HFFc6 (cell line): ENCODE measurements around the gene RHBDD1. TPM values are rescaled to one million over a fixed set of nuclear protein-coding genes. Genes with fewer than 3 reads are reported as not detected.

Source experiments
- DNase-seq: peaks from one replicate; pipeline ENCODE4 v3.0.0-alpha.2; 2018
- H3K27ac Mint-ChIP-seq: 2 replicates; pipeline ENCODE4 v1.8.0; 2020; ENCODE audit warnings: mild to moderate bottlenecking, mixed read lengths
- H3K27me3 Mint-ChIP-seq: 2 replicates; pipeline ENCODE4 v1.8.0; 2021; ENCODE audit warnings: mild to moderate bottlenecking, moderate library complexity, mixed read lengths; ENCODE audit not compliant: insufficient read depth
- H3K36me3 Mint-ChIP-seq: 2 replicates; pipeline ENCODE4 v1.8.0; 2021; ENCODE audit warnings: low read depth, mixed read lengths
- H3K4me1 Mint-ChIP-seq: 2 replicates; pipeline ENCODE4 v1.8.0; 2020; ENCODE audit warnings: low read depth, mixed read lengths
- H3K4me3 Mint-ChIP-seq: 2 replicates; pipeline ENCODE4 v1.8.0; 2020; ENCODE audit warnings: mild to moderate bottlenecking, moderate library complexity, mixed read lengths
- H3K9me3 Mint-ChIP-seq: 2 replicates; pipeline ENCODE4 v1.8.0; 2020; ENCODE audit warnings: mild to moderate bottlenecking, mixed read lengths
- CTCF ChIP-seq: fragments of 200-600 bp; sonication (generic); IDR thresholded peaks from 2 replicates; pipeline ENCODE4 v1.5.0; 2021; ENCODE audit warnings: antibody characterized with exemption, mild to moderate bottlenecking
- total RNA-seq, 6 experiments: library from RNA; stranded (reverse); fragmentation: NEBNext Ultra II Directional; extraction: Animal tissue kit (Norgen Biotek cat#: 25700); gene quantifications; 2 replicates in 1 of 6; 3 replicates in 5 of 6; pipeline ENCODE4 v1.2.3, GENCODE V29; 2021

The RHBDD1 gene
- total RNA-seq, 6 experiments from 2014 or later = 34.3 to 50.7 (median 42.3) TPM

GRCh38 chr2:226993171-226993570 is 157.3 kb downstream of the RHBDD1 start:
- Mint-ChIP-seq H3K4me3 (no peak overlapping the region), H3K36me3 (peaks cover 35% of the 10 kb centered on the region), H3K27me3 (no peaks in the 10 kb centered on the region), H3K27ac (no peak overlapping the region), H3K9me3 (no peaks in the 10 kb centered on the region), H3K4me1 (peaks cover 21% of the 10 kb centered on the region)
- no peak for DNase-seq
- no peak for TF ChIP-seq CTCF

GRCh38 chr2:226994775-226995174 is 158.9 kb downstream of the RHBDD1 start:
- H3K27ac Mint-ChIP-seq = no peak overlapping the region; the same call in 1 of the 2 replicates
- H3K36me3 Mint-ChIP-seq = peaks cover 50% of the 10 kb centered on the region
- peaks cover 21% of the 10 kb centered on the region for H3K4me1 Mint-ChIP-seq
- H3K27me3 Mint-ChIP-seq = no peaks in the 10 kb centered on the region
- no peaks in the 10 kb centered on the region for H3K9me3 Mint-ChIP-seq
- peak overlapping the region; percentile 42; the same call in 1 of the 2 replicates for H3K4me3 Mint-ChIP-seq
- DNase-seq = no peak
- TF ChIP-seq CTCF = no peak

- no peak for DNase-seq
- Mint-ChIP-seq H3K4me3 (peak overlapping the region; percentile 36; the same call in 1 of the 2 replicates), H3K4me1 (peaks cover 21% of the 10 kb centered on the region), H3K9me3 (no peaks in the 10 kb centered on the region), H3K27me3 (no peaks in the 10 kb centered on the region), H3K36me3 (peaks cover 59% of the 10 kb centered on the region), H3K27ac (peak overlapping the region; percentile 63; the same call in 1 of the 2 replicates)
- TF ChIP-seq CTCF = no peak
Measured at GRCh38 chr2:226995625-226996041, 159.8 kb downstream of the RHBDD1 start.

GRCh38 chr2:226999661-227000060 is 163.8 kb downstream of the RHBDD1 start:
- no peak for DNase-seq

GRCh38 chr2:227000123-227000522 is 164.3 kb downstream of the RHBDD1 start:
- Mint-ChIP-seq H3K27ac (no peak overlapping the region), H3K36me3 (peaks cover 39% of the 10 kb centered on the region), H3K27me3 (0 out of 2 replicates have a peak, but pooled peaks cover 2% of the 10 kb centered on the region), H3K9me3 (no peaks in the 10 kb centered on the region), H3K4me1 (peaks cover 14% of the 10 kb centered on the region), H3K4me3 (no peak overlapping the region)
- TF ChIP-seq CTCF = no peak
- no peak for DNase-seq

More at GRCh38 chr2:226999661-227000060, 163.8 kb downstream of the RHBDD1 start:
- peaks cover 18% of the 10 kb centered on the region for H3K4me1 Mint-ChIP-seq
- peaks cover 44% of the 10 kb centered on the region for H3K36me3 Mint-ChIP-seq
- no peaks in the 10 kb centered on the region for H3K9me3 Mint-ChIP-seq
- H3K27ac Mint-ChIP-seq = no peak overlapping the region
- TF ChIP-seq CTCF = no peak
- no peak overlapping the region for H3K4me3 Mint-ChIP-seq
- 0 out of 2 replicates have a peak, but pooled peaks cover 2% of the 10 kb centered on the region for H3K27me3 Mint-ChIP-seq

- Mint-ChIP-seq H3K9me3 (no peaks in the 10 kb centered on the region), H3K27me3 (0 out of 2 replicates have a peak, but pooled peaks cover 2% of the 10 kb centered on the region), H3K27ac (no peak overlapping the region), H3K4me1 (no peaks in the 10 kb centered on the region), H3K4me3 (no peak overlapping the region), H3K36me3 (peaks cover 13% of the 10 kb centered on the region)
- DNase-seq = no peak
- no peak for TF ChIP-seq CTCF
Measured at GRCh38 chr2:227004482-227004881, 168.6 kb downstream of the RHBDD1 start.
